Mesodermal cell (in vitro differentiated cells): Measurements from ENCODE around the gene HNF4A.
"Not testable (repeated sequence)": the region's sequence is repeated elsewhere in the genome, so short reads cannot be mapped to it uniquely, and the experiment has no call there.

Experiments used
- H3K27ac ChIP-seq: 2 replicates; pipeline ENCODE4 v1.7.0; 2013; ENCODE audit warnings: mild to moderate bottlenecking, low read depth, low read length, moderate library complexity; ENCODE audit not compliant: severe bottlenecking
- H3K36me3 ChIP-seq: 2 replicates; pipeline ENCODE4 v1.7.1; 2013; ENCODE audit warnings: mild to moderate bottlenecking, low read length, moderate library complexity; ENCODE audit not compliant: control insufficient read depth, insufficient read depth
- H3K4me1 ChIP-seq: one replicate; pipeline ENCODE4 v1.7.1; 2013; ENCODE audit warnings: mild to moderate bottlenecking, low read length; ENCODE audit not compliant: insufficient read depth, control insufficient read depth, poor library complexity, severe bottlenecking
- H3K4me3 ChIP-seq: 2 replicates; pipeline ENCODE4 v1.7.0; 2013; ENCODE audit warnings: low read length, control low read depth, mild to moderate bottlenecking; ENCODE audit not compliant: insufficient read depth, poor library complexity, severe bottlenecking; ENCODE audit errors: extremely low read depth
- H3K9me3 ChIP-seq: 2 replicates; pipeline ENCODE4 v1.7.1; 2013; ENCODE audit warnings: mild to moderate bottlenecking, low read length, moderate library complexity; ENCODE audit not compliant: control insufficient read depth
- WGBS, 2 experiments: methylation state at CpG; one replicate each; pipeline ENCODE4 v1.1.5; 2013; ENCODE audit warnings: missing lambda C conversion rate in 2 of 2; ENCODE audit not compliant: insufficient coverage in 2 of 2; 5-methylcytosine and 5-hydroxymethylcytosine counted together

The HNF4A gene

DNA sequence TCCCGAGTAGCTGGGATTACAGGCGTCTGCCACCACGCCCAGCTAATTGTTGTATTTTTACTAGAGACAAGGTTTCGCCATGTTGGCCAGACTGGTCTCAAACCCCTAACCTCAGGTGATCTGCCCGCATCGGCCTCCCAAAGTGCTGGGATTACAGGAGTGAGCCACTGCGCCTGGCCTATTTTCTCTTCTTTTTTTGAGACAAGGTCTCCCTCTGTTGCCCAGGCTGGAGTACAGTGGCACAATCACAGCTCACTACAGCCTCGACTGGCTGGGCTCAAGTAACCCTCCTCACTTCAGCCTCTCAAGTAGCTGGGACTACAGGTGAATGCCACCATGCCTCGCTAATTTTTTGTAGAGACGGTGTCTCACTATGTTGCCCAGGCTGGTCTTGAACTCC is 9.6 kb upstream of the HNF4A start:
- H3K4me3 ChIP-seq, H3K27ac ChIP-seq, H3K9me3 ChIP-seq, H3K4me1 ChIP-seq, H3K36me3 ChIP-seq: not testable (repeated sequence)
- WGBS, 2 experiments, result 94 to 95% methylated on average over 10 of the region's 10 CpGs

DNA sequence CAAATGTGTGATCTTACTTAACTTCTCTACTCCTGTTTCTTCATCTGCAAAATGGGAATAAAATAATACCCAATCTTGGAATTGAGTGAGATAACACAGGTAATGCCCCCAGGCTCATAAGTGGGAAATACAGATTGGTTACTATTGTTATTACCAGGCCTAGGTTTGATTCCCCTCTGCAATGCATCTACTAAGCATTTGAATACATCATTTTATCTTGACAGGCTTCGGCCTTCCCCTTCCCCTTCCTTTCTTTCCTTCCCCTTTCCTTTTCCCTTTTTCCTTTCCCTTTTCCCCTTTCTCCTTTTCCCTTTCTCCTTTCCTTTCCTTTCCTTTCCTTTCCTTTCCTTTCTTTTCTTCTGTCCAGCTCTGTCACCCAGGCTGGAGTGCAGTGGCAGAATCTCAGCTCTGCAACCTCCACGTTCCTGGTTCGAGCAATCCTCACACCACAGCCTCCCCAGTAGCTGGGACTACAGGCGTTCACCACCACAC is 7.3 kb upstream of the HNF4A start:
- 80 to 100% methylated on average over 1 of the region's 4 CpGs for WGBS, 2 experiments
- Histone ChIP-seq H3K4me1 (peaks cover 8% of the 10 kb centered on the region), H3K9me3 (no peaks in the 10 kb centered on the region), H3K4me3 (no peak overlapping the region), H3K27ac (no peak overlapping the region), H3K36me3 (no peaks in the 10 kb centered on the region)

DNA sequence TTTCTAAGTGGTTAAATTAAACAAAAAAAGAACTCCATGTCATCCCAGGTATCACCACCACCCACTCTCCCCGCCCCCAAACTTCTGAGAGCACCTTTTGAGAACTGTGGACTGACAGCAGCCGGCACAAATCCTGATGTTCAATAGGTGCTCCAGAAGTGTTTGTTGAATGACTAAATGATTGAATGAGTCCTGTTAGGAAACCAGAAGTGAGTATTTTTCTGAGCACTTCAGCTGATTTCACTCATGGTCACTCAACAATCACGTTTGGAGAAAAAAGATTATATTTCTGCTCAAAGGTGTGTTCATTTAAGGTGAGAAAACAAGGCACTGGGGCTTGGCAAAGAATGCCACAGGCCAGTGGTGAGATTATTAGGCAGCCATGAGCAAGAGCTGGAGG is 6.2 kb upstream of the HNF4A start:
- Histone ChIP-seq H3K9me3 (no peaks in the 10 kb centered on the region), H3K4me1 (peaks cover 8% of the 10 kb centered on the region), H3K36me3 (no peaks in the 10 kb centered on the region), H3K27ac (no peak overlapping the region), H3K4me3 (no peak overlapping the region)
- WGBS, 2 experiments, result 76 to 83% methylated on average over 1 to 2 of the region's 3 CpGs

DNA sequence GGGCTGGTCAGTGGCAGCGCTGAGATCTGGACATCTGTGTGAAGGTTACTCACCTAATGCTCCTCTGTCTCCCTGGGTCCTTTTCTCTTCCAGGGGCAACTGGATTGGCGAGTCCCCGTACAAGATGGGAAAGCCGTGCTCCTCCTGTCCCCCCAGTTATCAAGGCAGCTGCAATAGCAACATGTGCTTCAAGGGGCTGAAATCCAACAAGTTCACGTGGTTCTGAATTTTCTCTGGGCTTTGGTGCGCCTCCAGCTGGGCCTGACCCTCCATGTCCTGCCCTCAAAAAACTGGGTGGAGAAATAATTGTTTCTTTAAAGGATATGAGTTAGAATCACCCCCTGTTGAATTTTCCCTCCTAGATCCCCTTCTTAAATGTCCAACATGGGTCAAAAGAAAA is 4.9 kb upstream of the HNF4A start:
- H3K36me3 ChIP-seq, result no peaks in the 10 kb centered on the region
- 91 to 95% methylated on average over 5 of the region's 6 CpGs for WGBS, 2 experiments

DNA sequence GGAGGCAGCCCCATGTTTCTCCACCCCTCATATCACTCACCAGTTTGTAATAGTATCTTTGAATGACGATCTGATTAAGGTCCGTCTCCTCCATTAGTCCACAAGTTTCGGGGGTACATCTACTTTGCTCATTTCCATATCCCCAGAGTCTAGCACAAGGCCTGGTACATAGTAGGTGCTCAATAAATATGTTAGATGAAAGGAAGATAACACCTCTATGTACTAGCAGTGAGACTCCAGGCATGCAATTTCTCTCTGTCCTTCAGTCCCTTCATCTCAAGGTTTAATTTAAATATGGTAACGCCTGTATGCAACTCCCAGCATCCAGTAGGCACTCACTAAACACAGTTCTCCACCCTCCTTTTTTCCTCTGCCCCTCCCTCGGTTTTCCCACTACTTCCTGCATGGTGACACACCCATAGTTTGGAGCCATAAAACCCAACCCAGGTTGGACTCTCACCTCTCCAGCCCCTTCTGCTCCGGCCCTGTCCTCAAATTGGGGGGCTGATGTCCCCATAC is 461 bp upstream of the HNF4A start:
- Histone ChIP-seq H3K9me3 (no peaks in the 10 kb centered on the region), H3K4me3 (no peak overlapping the region), H3K27ac (no peak overlapping the region), H3K4me1 (peaks cover 10% of the 10 kb centered on the region), H3K36me3 (no peaks in the 10 kb centered on the region)
- WGBS, 2 experiments, result 97% methylated on average over 3 to 5 of the region's 6 CpGs

More for the DNA sequence above, 4.9 kb upstream of the HNF4A start:
- Histone ChIP-seq H3K9me3 (no peaks in the 10 kb centered on the region), H3K27ac (no peak overlapping the region), H3K4me3 (no peak overlapping the region), H3K4me1 (peaks cover 8% of the 10 kb centered on the region)

DNA sequence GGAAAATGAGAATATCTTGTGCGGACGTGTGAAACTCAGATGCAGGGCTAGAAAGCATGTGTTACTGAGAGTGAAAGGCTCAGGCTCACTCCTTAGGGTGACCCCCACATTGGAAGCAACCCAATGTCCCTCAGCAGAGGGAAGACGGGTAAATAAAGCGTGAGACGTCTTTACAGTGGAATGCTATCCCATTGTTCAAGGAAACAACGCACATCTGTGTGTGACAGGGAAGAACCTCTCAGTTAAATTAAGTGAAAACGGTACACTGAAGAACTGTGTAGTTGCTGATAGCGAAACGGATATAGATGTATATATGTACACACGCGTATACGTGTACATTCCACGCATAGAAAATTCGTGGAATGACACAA is 839 bp downstream of the HNF4A start:
- 88 to 95% methylated on average over 12 of the region's 14 CpGs for WGBS, 2 experiments
- no peaks in the 10 kb centered on the region for H3K9me3 ChIP-seq
- no peak overlapping the region for H3K27ac ChIP-seq
- H3K4me3 ChIP-seq, result no peak overlapping the region
- H3K36me3 ChIP-seq, result no peaks in the 10 kb centered on the region
- H3K4me1 ChIP-seq, result peaks cover 10% of the 10 kb centered on the region

DNA sequence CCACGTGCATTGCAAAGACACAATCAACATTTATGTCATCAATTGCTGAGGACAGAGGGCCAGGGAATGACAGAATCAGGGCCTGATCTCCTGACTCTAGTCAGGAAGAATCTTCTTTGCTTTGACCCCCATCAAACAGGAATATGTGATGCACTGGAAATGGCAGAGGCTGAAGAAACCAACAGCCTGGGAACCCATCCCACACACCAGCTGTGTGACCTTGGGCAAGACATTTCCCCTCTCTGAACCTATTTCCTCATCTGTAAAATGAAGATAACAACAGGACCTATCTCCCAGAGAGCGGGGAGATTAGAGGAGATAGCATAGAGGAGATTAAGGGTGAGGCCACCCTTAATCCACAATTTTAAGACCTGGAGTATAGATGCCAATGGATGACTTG is 1.5 kb downstream of the HNF4A start:
- H3K4me3 ChIP-seq, result no peak overlapping the region
- H3K27ac ChIP-seq, result no peak overlapping the region
- H3K36me3 ChIP-seq, result no peaks in the 10 kb centered on the region
- H3K9me3 ChIP-seq, result no peaks in the 10 kb centered on the region
- WGBS, 2 experiments, result 70 to 80% methylated on average over 1 of the region's 2 CpGs
- H3K4me1 ChIP-seq, result peaks cover 7% of the 10 kb centered on the region

DNA sequence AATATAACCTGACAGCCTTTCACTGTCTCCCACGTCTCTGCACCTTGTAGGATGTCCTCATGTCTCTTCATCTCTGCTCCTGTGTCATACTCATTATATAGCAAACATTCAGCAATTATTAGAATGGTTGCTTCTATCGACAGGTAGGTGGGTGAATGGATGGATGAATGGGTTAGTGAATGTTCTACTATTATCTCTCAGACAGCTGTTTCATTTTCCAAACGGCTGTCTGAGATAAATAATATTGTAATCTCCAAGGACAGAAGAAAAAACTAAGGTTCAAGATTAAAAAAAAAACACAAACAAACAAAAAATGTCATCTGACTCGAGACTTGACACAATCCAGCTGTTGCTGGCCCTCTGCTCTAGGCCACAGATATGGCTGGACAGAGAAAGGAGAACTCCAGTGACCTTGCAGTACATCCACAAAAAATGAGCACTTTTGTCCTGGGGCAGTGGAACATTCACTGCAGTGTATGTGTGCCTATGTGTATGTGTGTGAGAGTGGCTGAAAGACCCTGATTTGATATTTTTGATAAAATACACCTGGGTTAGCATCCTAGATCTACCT is 2.1 kb downstream of the HNF4A start:
- WGBS, 2 experiments, result no CpG with 5 or more reads among the region's 4 CpGs
- H3K4me3 ChIP-seq, result no peak overlapping the region

DNA sequence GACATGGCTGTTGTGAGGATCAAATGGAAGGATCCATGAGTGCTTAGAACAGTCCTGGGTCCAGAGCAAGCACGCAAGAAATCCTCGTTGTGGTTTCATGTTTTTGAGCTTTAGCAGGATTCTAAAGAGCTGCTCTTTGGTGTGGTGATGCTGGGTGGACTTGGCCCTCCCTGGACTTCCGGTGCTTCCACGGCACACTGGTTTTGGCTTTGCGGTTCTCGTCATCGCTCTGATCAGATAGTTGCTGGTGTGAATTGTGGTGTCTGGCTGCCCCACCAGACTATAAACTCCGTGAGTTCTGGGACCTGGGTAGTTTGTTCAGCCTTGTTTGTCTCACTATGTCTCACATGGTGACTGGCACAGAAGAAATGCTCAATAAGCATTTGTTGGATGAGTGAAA is 3.3 kb downstream of the HNF4A start:
- Histone ChIP-seq H3K27ac (no peak overlapping the region), H3K36me3 (no peaks in the 10 kb centered on the region), H3K4me3 (no peak overlapping the region), H3K4me1 (peaks cover 2% of the 10 kb centered on the region), H3K9me3 (no peaks in the 10 kb centered on the region)
- 93 to 94% methylated on average over 5 to 7 of the region's 8 CpGs for WGBS, 2 experiments

More for the DNA sequence above, 2.1 kb downstream of the HNF4A start:
- H3K4me1 ChIP-seq, result peaks cover 2% of the 10 kb centered on the region
- H3K27ac ChIP-seq, result no peak overlapping the region
- no peaks in the 10 kb centered on the region for H3K36me3 ChIP-seq
- no peaks in the 10 kb centered on the region for H3K9me3 ChIP-seq

DNA sequence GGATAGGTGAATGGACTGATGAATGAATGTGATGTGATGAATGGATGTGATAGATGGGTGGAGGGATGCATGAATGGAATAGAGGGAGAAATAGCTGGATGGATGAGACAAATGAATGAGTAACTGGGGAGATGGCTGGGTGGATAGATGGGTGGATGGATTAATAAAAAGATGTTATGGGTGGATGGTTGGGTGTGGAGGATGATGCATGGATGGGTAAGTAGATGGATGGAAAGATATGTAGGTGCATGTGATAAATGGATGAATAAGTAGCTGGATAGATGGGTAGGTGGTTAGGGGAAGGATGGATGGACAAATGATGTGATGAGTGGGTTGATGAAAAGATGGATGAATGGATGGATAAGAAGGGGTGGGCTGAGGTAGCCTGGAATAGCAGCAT is 4.7 kb downstream of the HNF4A start:
- H3K4me1 ChIP-seq, result peaks cover 2% of the 10 kb centered on the region
- no peaks in the 10 kb centered on the region for H3K36me3 ChIP-seq
- H3K9me3 ChIP-seq, result no peaks in the 10 kb centered on the region
- no peak overlapping the region for H3K4me3 ChIP-seq
- no peak overlapping the region for H3K27ac ChIP-seq

DNA sequence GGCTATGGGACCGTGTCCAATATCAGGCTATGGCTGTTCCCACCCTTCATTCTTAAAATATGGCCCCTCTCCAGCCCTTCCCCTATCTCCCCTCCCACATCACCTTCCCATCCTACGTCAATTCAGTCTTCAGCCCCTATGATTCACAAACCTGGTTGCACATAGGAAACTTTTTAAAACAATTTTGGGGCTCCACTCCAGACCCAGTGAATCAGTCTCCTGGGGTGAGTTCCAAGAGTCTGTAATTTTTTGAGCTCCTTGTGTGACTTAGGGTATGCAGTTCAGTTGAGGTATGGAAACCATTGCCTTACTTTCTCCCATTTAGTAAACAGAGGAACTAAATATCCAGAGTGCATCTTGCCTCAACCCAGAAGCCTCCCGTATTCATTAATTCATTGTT is 5.5 kb downstream of the HNF4A start:
- Histone ChIP-seq H3K9me3 (no peaks in the 10 kb centered on the region), H3K4me1 (no peaks in the 10 kb centered on the region), H3K4me3 (no peak overlapping the region), H3K27ac (no peak overlapping the region), H3K36me3 (no peaks in the 10 kb centered on the region)
- 71 to 83% methylated on average over 2 of the region's 3 CpGs for WGBS, 2 experiments
